Stomach smooth muscle (tissue), 2 donors: ENCODE results near the gene ADARB2.
"Not testable (repeated sequence)": the region's sequence is repeated elsewhere in the genome, so short reads cannot be mapped to it uniquely, and the experiment has no call there.

Experiments used
- H3K27ac ChIP-seq: one replicate; pipeline ENCODE4 v1.7.0; 2013; ENCODE audit warnings: mild to moderate bottlenecking, low read length, inconsistent platforms
- H3K27me3 ChIP-seq, 2 donors: one replicate each; pipeline ENCODE4 v1.7.0; 2013; ENCODE audit warnings: low read length in 2 of 2; ENCODE audit not compliant: insufficient read depth in 2 of 2, control insufficient read depth in 1 of 2
- H3K36me3 ChIP-seq, 2 donors: one replicate each; pipeline ENCODE4 v1.7.0; 2013; ENCODE audit warnings: low read length in 2 of 2; ENCODE audit not compliant: control insufficient read depth in 2 of 2, insufficient read depth in 2 of 2
- H3K4me1 ChIP-seq: one replicate; pipeline ENCODE4 v1.7.0; 2013; ENCODE audit warnings: low read length; ENCODE audit not compliant: control insufficient read depth, insufficient read depth
- H3K4me3 ChIP-seq, 2 donors: one replicate each; pipeline ENCODE4 v1.7.0; 2013; ENCODE audit warnings: low read length in 2 of 2
- H3K9ac ChIP-seq, 2 donors: one replicate each; pipeline ENCODE4 v1.7.0; 2013; ENCODE audit warnings: low read length in 2 of 2, mild to moderate bottlenecking in 1 of 2
- H3K9me3 ChIP-seq, 2 donors: one replicate each; pipeline ENCODE4 v1.7.0; 2013; ENCODE audit warnings: low read length in 2 of 2; ENCODE audit not compliant: control insufficient read depth in 2 of 2
- donor health status: healthy.
- donor health status: Pancreatic carcinoma.

Gene ADARB2

GRCh38 chr10:1616701-1617100, 120.6 kb downstream of the ADARB2 start:
- not testable (repeated sequence) for H3K36me3 ChIP-seq, H3K27me3 ChIP-seq, H3K9me3 ChIP-seq, H3K9ac ChIP-seq, H3K4me1 ChIP-seq, H3K4me3 ChIP-seq, H3K27ac ChIP-seq

DNA sequence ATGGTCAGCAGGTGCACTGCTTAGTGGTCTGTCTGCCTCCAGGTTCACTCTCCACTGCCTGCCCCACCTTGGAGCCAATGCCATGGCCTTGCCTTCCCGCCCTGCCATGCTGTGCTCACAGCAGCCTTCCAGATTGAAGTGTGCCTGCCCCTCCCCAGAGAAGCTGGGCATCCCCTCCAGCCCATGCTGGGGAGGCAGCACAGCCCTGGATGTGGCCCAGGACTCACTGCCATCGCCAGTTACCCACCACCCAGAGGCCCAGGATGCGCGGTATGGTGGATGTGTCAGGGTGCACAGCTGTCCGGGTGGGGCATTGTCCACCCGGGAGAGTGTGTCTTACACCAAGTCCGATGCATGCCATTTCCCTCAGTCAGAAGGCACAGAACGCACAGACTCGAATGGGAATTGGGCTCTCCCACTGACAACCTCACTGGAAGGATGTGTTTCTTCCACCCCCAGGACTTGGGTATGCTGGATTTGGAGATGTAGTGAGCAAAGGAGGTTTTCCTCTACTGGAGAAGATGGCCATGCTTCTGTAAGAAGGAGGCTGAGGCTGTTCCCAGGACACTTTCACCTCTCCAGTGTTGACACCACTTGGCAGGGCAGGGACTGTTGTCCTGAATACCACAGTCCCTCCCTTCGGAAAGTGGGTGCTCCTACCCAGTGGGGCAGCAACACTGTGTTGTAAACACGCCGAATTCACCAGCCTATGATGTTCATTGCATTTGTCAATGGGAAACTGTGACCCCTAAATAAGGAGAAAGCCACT, 122.0 kb downstream of the ADARB2 start:
- Histone ChIP-seq H3K27ac (no peak overlapping the region), H3K4me3 (no peak overlapping the region), H3K27me3 (peaks cover 9 to 12% of the 10 kb centered on the region in 2 donors), H3K9me3 (no peaks in the 10 kb centered on the region), H3K4me1 (no peaks in the 10 kb centered on the region), H3K36me3 (no peaks in the 10 kb centered on the region), H3K9ac (no peak overlapping the region)

DNA sequence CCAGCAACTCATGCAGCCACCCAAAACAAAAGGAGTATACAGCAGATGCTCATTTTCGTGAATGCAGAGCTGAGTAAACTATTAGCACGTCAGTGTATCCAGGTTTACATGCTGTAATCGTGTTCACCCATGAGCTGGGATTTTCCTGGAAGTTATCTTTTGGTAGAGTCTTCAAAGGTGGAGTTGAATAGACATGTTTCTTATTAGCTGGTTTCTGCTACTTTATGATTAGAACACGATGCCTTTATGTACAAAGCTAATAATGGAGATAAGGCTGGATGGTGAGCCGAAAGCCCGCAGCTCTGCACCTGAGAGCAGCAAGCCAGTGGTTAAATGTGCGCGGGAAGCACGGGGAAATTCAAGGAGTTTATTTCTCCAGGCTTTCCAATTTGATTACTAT, 123.8 kb downstream of the ADARB2 start:
- H3K36me3 ChIP-seq = no peaks in the 10 kb centered on the region
- H3K27me3 ChIP-seq = peaks cover 16 to 20% of the 10 kb centered on the region in 2 donors
- no peak overlapping the region for H3K4me3 ChIP-seq
- H3K9ac ChIP-seq = no peak overlapping the region
- H3K9me3 ChIP-seq = no peaks in the 10 kb centered on the region
- H3K4me1 ChIP-seq = no peaks in the 10 kb centered on the region
- H3K27ac ChIP-seq = no peak overlapping the region

GRCh38 chr10:1612908-1613307, 124.4 kb downstream of the ADARB2 start:
- Histone ChIP-seq H3K9me3 (no peaks in the 10 kb centered on the region), H3K27me3 (peaks cover 17 to 18% of the 10 kb centered on the region in 2 donors), H3K36me3 (no peaks in the 10 kb centered on the region)

GRCh38 chr10:1611936-1612550, 125.3 kb downstream of the ADARB2 start:
- H3K36me3 ChIP-seq = no peaks in the 10 kb centered on the region
- peaks cover 18 to 20% of the 10 kb centered on the region in 2 donors for H3K27me3 ChIP-seq
- H3K9me3 ChIP-seq = no peaks in the 10 kb centered on the region
- no peaks in the 10 kb centered on the region for H3K4me1 ChIP-seq
- no peak overlapping the region for H3K27ac ChIP-seq
- no peak overlapping the region for H3K4me3 ChIP-seq
- H3K9ac ChIP-seq = no peak overlapping the region

More at GRCh38 chr10:1612908-1613307, 124.4 kb downstream of the ADARB2 start:
- H3K4me3 ChIP-seq = no peak overlapping the region
- H3K4me1 ChIP-seq = no peaks in the 10 kb centered on the region
- H3K27ac ChIP-seq = no peak overlapping the region
- no peak overlapping the region for H3K9ac ChIP-seq

DNA sequence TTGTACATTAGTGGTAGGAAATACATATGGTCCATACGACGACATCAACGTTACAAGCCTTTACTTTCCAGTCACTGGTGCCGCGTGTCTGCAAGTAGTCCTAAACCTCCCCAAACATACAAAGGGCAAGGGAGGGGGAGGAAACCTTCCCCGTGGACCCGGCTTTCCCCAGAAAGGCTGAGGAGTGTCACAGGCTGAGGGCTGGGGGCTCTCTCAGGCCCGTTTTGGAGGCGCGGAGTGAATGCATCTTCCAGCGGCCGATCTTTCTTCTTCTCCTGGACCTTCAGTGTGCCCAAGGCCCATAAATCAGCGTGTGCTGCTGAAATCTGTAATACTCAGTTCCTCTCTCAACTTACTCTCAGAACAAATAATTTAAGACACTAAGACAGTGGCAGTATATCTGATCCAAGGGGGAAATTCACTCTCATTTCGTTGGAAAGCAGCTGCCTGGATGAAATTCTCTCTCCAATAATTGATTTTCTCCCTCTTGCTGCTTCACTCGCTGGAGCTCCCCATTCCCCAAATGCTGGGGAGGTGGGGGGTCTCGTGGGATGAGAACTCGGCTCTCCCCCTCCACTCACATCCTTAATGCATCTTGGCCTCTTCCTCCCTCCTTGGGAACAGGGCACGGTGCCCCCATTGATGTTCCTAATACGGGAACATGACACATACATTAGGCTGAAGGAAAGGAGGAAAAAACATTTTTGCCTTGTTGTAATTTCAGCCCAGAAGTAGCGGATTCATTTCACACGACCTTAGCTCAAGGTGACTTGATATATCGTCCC, 126.1 kb downstream of the ADARB2 start:
- no peaks in the 10 kb centered on the region for H3K9me3 ChIP-seq
- H3K9ac ChIP-seq = no peak overlapping the region
- H3K36me3 ChIP-seq = no peaks in the 10 kb centered on the region
- no peak overlapping the region for H3K4me3 ChIP-seq
- H3K27ac ChIP-seq = no peak overlapping the region
- no peaks in the 10 kb centered on the region for H3K4me1 ChIP-seq
- H3K27me3 ChIP-seq = peaks cover 18 to 20% of the 10 kb centered on the region in 2 donors

GRCh38 chr10:1609648-1609970, 127.7 kb downstream of the ADARB2 start:
- H3K4me3 ChIP-seq = no peak overlapping the region
- no peaks in the 10 kb centered on the region for H3K4me1 ChIP-seq
- no peak overlapping the region for H3K9ac ChIP-seq
- H3K27me3 ChIP-seq = peaks cover 18 to 20% of the 10 kb centered on the region in 2 donors
- no peaks in the 10 kb centered on the region for H3K36me3 ChIP-seq
- no peaks in the 10 kb centered on the region for H3K9me3 ChIP-seq
- H3K27ac ChIP-seq = no peak overlapping the region

GRCh38 chr10:1608851-1609647, 128.3 kb downstream of the ADARB2 start:
- Histone ChIP-seq H3K36me3 (no peaks in the 10 kb centered on the region), H3K27ac (no peak overlapping the region), H3K4me3 (no peak overlapping the region), H3K9ac (no peak overlapping the region), H3K27me3 (peaks cover 18 to 20% of the 10 kb centered on the region in 2 donors), H3K9me3 (no peaks in the 10 kb centered on the region), H3K4me1 (no peaks in the 10 kb centered on the region)

DNA sequence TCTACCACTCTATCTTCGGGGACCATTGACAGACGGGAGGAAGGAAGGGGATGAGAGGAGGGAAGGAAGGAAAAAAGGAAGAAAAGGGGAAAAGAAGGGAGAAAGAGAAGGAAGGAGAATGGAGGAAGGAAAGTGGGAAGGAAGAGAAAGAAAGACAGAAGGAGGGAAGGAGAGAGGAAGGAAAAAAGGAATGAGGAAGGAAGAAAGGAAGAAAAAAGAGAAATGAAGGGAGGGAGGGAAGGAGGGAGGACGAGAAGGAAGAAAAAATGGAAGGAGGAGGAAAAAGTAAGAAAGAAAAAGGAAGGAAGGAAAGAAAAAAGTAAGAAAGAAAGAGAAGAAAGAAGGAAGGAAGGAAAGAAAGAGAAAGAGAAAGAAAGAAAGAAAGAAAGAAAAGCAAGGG, 128.9 kb downstream of the ADARB2 start:
- Histone ChIP-seq H3K36me3 (no peaks in the 10 kb centered on the region), H3K9ac (no peak overlapping the region), H3K9me3 (no peaks in the 10 kb centered on the region), H3K27me3 (peaks cover 18 to 20% of the 10 kb centered on the region in 2 donors), H3K4me1 (no peaks in the 10 kb centered on the region), H3K4me3 (no peak overlapping the region), H3K27ac (no peak overlapping the region)

DNA sequence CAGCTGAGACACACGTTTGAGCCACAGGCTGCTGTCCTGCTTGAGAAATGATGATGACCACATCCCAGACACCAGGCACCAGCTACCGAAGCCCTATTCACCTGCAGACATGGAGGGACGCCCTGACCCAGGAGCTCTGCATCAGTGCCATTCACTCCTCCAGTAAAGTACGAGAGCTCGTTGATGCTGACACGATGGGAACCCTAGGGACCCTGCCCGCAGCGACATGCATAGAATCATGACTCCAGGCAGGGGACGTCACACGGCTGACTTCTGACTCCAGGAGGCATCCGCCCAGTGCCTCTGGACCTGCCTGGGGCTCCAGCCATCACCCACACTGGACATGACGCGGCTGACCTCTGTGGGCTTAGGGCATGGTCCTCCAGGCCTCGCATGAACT, 129.9 kb downstream of the ADARB2 start:
- no peaks in the 10 kb centered on the region for H3K9me3 ChIP-seq
- H3K36me3 ChIP-seq = no peaks in the 10 kb centered on the region
- H3K9ac ChIP-seq = no peak overlapping the region
- peaks cover 17 to 20% of the 10 kb centered on the region in 2 donors for H3K27me3 ChIP-seq
- H3K4me1 ChIP-seq = no peaks in the 10 kb centered on the region
- H3K4me3 ChIP-seq = no peak overlapping the region
- no peak overlapping the region for H3K27ac ChIP-seq
